ENCODE data around the gene MYOZ1. TPM values are rescaled to one million over a fixed set of nuclear protein-coding genes. Genes with fewer than 3 reads are reported as not detected.
"Not testable (repeated sequence)": the region's sequence is repeated elsewhere in the genome, so short reads cannot be mapped to it uniquely, and the experiment has no call there.

Gene MYOZ1
- total RNA-seq, 1 experiment from 2014 or later: not detected

DNA sequence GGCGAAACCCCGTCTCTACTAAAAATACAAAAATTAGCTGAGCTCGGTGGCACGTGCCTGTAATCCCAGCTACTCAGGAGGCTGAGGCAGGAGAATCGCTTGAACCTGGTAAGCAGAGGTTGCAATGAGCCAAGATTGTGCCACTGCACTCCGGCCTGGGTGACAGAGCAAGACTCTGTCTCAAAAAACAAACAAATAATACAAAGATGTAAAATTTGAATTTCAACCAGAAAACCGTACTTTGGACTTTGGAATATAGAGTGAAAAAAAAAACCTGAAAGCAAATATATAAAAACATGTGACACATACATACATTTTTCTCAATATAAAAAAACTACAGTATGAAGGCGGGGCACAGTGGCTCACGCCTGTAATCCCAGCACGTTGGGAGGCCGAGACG is 20.3 kb downstream of the MYOZ1 start:
- in situ Hi-C loops (cut with HindIII; ENCODE audit: low pct_unique_long_range_greater_than_20kb, low sequenced_read_pairs): loop anchor here (5.0 kb wide), 1 partner anchor 119 kb away; no protein-coding TSS in a partner anchor
- DNase-seq (ENCODE audit: low read depth): not testable (repeated sequence)

DNA sequence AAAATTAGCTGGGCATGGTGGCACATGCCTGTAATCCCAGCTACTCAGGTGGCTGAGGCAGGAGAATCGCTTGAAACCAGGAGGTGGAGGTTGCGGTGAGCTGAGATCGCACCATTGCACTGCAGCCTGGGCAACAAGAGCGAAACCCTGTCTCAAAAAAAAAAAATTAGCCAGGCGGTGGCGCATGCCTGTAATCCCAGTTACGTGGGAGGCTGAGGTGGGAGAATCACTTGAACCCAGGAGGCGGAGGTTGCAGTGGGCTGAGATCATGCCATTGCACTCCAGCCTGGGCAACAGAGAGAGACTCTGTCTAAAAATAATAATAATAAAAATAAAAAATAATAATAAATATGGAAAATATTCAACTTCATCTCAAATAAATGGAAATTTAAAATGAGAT is 24.1 kb downstream of the MYOZ1 start:
- in situ Hi-C loops (cut with HindIII; ENCODE audit: low pct_unique_long_range_greater_than_20kb, low sequenced_read_pairs); DNase-seq (ENCODE audit: low read depth): not testable (repeated sequence)

DNA sequence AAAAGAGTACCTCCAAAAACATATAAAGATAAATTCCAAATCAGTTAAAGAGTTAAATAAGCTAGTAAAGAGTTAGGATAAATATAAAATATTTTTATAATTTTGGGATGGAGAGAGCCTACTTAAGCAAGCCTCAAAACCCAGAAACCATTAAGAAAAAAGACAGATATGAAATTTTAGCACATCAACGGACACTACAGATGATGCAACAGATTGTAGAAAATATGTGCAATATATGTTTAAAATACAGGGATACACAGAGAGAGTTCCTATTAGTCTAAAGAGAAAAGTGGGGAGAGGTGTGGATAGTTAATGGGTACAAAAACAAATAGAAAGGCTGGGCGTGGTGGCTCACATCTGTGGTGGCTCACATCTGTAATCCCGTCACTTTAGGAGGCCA is 26.6 kb downstream of the MYOZ1 start:
- no peak for DNase-seq (ENCODE audit: low read depth)
- in situ Hi-C loops (cut with HindIII; ENCODE audit: low pct_unique_long_range_greater_than_20kb, low sequenced_read_pairs): no loop called here

DNA sequence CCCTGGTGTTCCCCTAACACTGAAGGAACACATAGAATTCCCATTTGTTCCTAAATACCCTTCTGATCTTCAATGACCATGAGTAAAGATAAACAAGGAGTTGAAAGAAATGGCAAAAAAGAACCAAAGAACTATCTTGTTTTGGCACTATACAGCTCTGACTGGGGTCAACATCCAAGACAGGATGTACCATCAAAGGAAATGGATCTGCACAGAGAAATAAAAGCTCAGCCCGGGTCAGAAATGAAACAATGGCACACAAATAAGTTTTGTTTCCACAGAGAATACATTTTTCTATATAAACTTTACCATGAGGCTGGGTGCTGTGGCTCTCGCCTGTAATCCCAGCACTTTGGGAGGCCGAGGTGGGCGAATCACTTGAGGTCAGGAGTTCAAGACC is 32.2 kb downstream of the MYOZ1 start:
- in situ Hi-C loops (cut with HindIII; ENCODE audit: low pct_unique_long_range_greater_than_20kb, low sequenced_read_pairs): no loop called here

DNA sequence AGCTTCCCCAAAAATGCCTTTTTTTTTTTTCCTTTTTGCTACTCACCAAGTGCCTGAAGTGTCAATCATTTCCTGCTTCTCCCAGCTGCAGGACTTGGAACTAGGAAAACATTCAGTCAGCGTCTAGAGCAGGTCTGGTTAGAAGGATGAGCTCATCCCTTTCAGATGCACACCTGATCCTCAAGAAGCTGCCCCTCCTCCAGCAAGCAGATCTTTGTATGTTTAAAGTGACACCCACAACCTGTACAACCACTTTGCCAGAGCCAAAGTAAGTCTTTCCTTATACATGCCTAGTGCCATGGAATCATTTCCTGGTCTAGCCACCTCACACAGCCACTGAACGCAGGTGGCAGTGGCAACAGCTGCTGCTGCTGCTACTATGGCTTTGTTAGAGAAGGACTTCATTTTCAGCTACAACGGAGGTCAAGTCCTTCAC is 39.8 kb downstream of the MYOZ1 start:
- in situ Hi-C loops (cut with HindIII; ENCODE audit: low pct_unique_long_range_greater_than_20kb, low sequenced_read_pairs): no loop called here
- DNase-seq (ENCODE audit: low read depth): peak; percentile 63

More for the DNA sequence above, 32.2 kb downstream of the MYOZ1 start:
- no peak for DNase-seq (ENCODE audit: low read depth)

DNA sequence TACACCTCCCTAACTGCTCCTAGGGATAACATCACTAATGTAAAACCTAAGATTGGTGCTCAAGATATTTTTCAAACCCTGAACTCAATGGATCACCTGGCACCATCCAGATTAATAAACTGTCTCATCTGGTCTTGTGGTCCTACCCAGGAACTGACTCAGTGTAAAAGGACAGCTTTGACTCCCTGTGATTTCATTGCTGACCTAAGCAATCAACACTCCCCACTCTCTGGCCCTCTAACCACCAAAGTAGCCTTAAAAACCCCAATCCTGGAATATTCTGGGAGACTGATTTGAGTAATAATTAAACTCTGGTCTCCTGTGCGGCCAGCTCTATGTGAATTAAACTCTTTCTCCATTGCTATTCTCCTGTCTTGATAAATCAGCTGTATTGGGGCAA is 43.9 kb downstream of the MYOZ1 start:
- no peak for DNase-seq (ENCODE audit: low read depth)
- in situ Hi-C loops (cut with HindIII; ENCODE audit: low pct_unique_long_range_greater_than_20kb, low sequenced_read_pairs): no loop called here

DNA sequence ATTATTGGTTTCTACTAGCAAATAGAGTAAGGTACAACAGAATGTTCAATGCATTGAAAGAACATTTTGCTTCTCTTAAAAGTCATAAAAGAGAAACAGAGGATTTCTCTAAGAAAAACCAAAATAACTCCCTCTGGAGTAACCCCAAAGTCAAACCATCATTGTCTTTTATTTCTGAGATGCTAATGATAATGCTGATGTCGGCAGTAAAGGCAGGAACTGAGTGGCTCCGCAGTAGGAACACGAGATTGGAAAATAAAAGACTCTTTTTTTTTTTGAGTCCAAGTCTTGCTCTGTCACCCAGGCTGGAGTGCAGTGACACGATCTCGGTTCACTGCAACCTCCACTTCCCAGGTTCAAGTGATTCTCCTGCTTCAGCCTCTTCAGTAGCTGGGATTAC is 47.5 kb downstream of the MYOZ1 start:
- in situ Hi-C loops (cut with HindIII; ENCODE audit: low pct_unique_long_range_greater_than_20kb, low sequenced_read_pairs): no loop called here
- no peak for DNase-seq (ENCODE audit: low read depth)

DNA sequence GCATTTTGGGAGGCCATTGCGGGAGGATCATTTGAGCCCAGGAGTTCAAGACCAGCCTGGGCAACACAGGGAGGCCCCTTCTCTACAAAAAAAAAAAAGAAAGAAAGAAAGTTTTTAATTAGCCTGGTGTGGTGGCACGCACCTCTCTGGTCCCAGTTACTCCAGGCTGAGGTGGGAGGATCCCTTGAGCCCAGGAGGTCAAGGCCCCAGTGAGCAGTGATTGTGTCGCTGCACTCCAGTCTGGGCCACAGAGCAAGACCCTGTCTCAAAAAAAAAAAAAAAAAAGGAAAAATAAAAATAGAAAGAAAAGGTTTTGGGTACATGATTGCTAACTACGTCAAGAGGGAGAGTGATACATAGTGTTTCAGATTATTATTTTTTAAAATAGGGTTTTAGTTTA is 48.2 kb downstream of the MYOZ1 start:
- in situ Hi-C loops (cut with HindIII; ENCODE audit: low pct_unique_long_range_greater_than_20kb, low sequenced_read_pairs): no loop called here

DNA sequence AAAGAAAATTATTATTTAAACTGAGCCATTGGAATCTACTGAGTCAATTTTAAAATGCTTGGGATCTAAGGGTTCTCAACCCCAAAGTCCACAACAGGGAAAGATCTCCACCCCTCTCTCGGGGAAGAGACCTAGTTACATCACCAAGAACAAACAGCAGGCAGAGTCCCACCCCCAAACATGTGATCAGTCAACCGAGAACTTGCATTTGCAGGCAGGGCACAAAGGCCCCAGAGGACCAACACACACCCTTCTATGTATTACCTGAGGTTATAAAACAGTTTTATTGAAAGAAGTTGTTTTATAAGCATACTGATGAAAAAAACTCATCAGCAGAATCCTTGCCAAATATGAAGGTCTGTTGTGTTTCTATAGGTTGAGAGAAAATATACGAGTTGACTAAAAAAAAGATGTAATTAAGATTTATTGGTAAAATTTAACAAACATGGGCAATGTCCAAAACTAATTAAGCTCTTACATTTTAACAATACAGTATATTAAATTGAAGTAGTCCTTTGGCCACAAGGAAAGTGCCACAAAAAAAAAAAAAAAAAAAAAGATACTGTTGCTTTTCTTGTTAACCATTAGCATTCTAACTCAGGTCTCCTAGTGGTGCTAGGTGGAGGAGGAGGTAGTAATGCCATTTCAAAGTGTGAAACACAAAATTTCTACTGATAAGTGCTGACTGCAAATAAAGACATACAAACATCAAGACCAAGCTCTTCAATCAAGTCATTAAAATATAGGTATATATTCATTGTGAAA is 49.2 kb downstream of the MYOZ1 start:
- in situ Hi-C loops (cut with HindIII; ENCODE audit: low pct_unique_long_range_greater_than_20kb, low sequenced_read_pairs): no loop called here
- peak; percentile 69 for DNase-seq (ENCODE audit: low read depth)

More for the DNA sequence above, 48.2 kb downstream of the MYOZ1 start:
- no peak for DNase-seq (ENCODE audit: low read depth)

DNA sequence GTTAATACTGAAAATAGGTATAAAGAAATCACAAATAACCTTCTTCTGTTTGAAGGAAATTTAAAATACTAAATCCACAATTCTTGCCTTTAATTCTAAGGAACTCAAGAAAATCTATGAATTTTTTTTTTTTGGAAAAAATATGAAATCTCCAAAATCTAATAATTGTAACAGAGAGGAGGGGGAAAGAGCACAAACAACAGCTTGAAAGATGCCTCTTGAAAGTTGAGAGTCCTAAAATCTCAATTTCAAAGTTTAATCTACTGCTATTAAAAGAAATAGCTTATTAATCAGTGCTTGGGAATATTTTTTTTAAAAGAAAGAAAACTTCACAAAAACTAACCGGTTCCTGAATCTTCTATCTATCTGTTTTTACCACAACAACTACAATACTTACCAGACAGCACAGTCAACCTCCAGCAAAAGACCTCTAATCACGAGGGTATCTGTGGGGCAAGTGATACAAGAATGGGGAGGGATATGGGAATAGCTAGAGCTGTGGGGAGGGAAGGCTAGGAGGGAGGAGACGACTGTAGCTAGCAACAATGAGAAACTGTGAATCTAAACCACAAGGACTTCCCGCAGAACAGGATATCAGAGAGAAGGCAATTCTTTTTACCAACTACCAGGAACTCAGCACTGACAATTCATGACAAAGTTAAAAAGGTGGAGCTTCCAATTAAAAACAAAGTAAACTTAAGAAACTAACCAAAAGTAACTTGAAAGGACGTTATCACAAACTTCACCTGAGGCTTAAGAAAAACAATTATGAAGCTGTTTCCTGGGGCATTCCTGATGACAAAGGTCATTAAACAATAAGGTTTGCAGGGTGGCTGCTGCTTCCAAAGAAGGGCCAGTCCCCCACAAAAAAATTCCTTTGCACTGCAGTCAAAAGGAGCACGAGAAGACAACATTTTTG is 50.1 kb downstream of the MYOZ1 start, which contains the start of gene USP54:
USP54 (minus strand) TSS at position 462 of the 919 bp plus-strand sequence. CDS start 15,684 bp downstream, outside the sequence.
- peak; percentile 75 for DNase-seq (ENCODE audit: low read depth)
- in situ Hi-C loops (cut with HindIII; ENCODE audit: low pct_unique_long_range_greater_than_20kb, low sequenced_read_pairs): no loop called here

DNA sequence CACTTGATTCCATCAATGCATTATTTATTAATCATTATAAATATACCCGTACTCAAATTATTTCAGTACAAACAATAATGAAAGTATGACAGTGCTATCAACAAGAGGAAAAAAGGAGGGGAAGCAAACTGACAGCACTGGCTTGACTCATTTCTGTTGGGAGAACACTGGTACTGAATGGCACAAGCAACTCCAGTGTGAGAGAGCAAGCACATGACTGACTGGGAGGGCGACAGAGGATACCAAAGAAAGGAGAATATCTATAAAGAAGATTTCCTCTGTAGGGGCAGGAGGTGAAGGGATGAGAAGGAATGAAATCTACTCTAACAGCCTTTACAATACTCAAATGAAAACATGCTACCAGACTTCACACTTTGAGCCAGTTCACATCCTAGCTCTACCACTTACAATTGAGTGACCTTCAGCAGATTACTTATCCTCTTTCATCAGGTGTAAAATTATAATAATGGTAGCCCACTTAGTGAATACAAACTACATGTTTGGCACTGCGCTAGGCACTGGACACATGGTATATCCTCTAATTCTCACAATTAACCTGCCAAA is 51.6 kb downstream of the MYOZ1 start:
- in situ Hi-C loops (cut with HindIII; ENCODE audit: low pct_unique_long_range_greater_than_20kb, low sequenced_read_pairs): no loop called here
- DNase-seq (ENCODE audit: low read depth): no peak

DNA sequence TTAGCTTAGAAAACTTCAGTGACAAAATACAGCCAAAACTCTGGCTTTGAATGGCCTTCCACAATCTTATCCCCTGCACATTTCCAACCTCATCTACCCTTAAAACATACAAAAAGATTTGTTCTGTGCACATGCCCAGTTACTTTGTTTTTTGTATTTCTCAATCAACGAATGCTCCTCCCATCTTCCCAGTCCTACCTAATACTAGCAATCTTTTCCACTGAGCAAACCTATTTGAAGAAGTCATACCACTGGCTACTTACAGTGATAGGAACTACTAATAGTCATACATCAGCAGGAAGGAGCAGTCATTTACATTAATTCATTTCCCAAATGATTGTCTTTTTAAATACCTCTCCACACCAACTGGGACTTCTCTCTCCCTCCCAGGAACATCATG is 52.6 kb downstream of the MYOZ1 start:
- no peak for DNase-seq (ENCODE audit: low read depth)
- in situ Hi-C loops (cut with HindIII; ENCODE audit: low pct_unique_long_range_greater_than_20kb, low sequenced_read_pairs): no loop called here

DNA sequence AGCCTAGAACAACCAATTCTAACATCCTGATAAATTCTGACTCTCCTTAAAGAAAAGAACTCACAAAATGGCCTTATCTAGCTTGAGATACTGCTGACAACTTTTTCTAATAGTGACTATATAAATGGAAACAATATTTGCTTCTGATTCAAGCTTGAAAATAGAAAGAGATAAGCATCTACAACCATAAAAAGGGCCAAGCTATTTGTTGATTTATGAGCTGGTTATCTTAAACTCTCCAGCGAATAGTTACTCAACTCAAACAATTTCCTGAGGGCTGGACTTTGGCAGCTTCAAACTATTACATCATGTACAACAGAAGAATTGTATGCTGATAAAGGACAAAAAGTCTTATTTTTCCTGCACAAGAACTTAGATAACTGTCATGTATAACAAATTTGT is 54.7 kb downstream of the MYOZ1 start:
- peak; percentile 16 for DNase-seq (ENCODE audit: low read depth)
- in situ Hi-C loops (cut with HindIII; ENCODE audit: low pct_unique_long_range_greater_than_20kb, low sequenced_read_pairs): no loop called here

DNA sequence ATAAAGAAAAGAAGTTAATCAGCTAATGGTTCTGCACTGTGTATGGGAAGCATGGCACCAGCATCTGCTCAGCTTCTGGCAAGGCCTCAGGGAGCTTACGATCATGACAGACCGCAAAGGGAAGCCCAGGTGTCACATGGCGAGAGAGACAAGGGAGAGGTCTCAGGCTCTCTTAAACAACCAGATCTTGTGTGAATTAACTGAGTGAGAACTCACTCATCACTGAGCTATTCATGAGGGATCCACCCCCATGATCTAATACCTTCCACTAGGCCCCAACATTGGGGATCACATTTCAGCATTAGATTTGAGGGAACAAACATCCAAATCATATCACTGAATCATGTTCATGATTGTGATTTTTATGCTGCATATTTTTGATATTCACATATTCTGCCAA is 55.9 kb downstream of the MYOZ1 start:
- no peak for DNase-seq (ENCODE audit: low read depth)
- in situ Hi-C loops (cut with HindIII; ENCODE audit: low pct_unique_long_range_greater_than_20kb, low sequenced_read_pairs): no loop called here

DNA sequence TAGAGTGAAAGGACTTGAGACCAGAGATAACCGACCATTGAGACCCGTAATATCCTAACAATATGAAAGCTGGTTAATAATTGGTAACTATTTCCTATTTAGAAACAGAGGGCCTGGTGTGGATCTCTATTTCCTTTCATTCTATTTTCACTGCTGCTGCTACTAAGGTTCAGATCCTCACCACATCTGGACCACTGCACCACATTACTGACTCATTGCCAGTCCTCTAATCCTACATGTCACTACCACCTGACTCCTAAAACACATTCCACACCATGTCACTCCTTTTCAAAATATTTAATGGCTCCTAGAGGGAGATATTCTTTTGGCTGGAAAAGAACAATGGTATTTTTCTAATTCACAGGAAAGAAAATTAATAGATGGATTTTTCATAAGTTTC is 56.5 kb downstream of the MYOZ1 start:
- in situ Hi-C loops (cut with HindIII; ENCODE audit: low pct_unique_long_range_greater_than_20kb, low sequenced_read_pairs): no loop called here
- DNase-seq (ENCODE audit: low read depth): no peak

DNA sequence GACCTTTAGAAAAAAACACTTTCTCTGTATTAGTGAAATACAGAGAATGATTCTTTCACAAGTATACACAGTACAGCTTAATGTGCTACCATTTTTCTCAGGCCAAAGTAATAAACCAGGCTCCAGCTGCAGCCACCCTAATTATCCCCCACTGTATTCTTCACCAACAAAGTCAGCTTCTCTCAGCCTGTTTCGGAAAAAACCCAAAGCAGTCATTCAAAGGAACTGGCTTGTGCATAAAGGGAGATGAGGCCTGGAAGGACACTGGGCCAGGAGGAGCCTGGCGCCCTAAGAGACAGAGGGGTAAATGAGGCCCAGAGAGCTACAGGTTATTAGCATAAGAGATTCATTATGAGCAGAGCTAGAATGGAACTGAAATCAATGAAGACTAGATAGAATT is 59.4 kb downstream of the MYOZ1 start:
- no peak for DNase-seq (ENCODE audit: low read depth)
- in situ Hi-C loops (cut with HindIII; ENCODE audit: low pct_unique_long_range_greater_than_20kb, low sequenced_read_pairs): no loop called here
